ENCODE results near the gene ARID1B. TPM values are rescaled to one million over a fixed set of nuclear protein-coding genes. Genes with fewer than 3 reads are reported as not detected.

Gene ARID1B
- total RNA-seq, 2 donors from 2014 or later: 74.0 to 110 TPM

DNA sequence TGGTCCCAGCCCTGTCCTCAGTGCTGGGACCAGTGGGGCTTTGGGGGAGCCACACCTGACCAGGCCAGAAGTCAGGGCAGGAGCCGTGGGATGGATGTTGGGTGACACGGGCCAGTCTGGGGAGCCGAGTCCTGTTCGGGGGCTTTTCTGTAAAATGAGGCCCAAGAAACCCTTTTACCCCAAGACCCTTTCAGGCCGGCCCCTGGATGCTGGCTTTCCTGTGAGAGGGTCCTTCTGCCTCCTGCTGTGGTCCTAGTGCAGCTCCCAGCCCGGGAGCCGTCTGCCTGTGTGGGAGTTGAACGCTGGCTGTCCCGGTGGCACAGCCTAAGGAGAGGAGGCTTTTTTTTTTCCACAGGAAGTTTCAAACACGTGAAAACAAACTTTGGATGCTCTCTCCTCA is 422.9 kb downstream of the ARID1B start:
- no peak overlapping the region for H3K27ac Mint-ChIP-seq
- no peaks in the 10 kb centered on the region for H3K4me1 Mint-ChIP-seq
- no peak overlapping the region for H3K4me3 ChIP-seq (ENCODE audit: low read length)
- H3K9ac ChIP-seq (ENCODE audit: extremely low read depth, low read length, poor library complexity, severe bottlenecking): no peak overlapping the region
- H3K4me1 ChIP-seq (ENCODE audit: control insufficient read depth, insufficient read depth, low read length): no peaks in the 10 kb centered on the region
- H3K27me3 ChIP-seq (ENCODE audit: control insufficient read depth, insufficient read depth, low read length, poor library complexity, severe bottlenecking): no peaks in the 10 kb centered on the region
- 96 to 98% methylated on average over 5 to 10 of the region's 10 CpGs for WGBS, 2 experiments (ENCODE audit: insufficient coverage in 1 of 2, insufficient read length in 1 of 2)
- no peak for DNase-seq
- H3K36me3 ChIP-seq (ENCODE audit: control insufficient read depth, insufficient read depth, low read length): peaks cover 88% of the 10 kb centered on the region
- no peak overlapping the region for H3K27ac ChIP-seq (ENCODE audit: low read depth, low read length)
- no peaks in the 10 kb centered on the region for H3K9me3 ChIP-seq (ENCODE audit: control insufficient read depth, low read length)
- TF ChIP-seq, protein P1, sequence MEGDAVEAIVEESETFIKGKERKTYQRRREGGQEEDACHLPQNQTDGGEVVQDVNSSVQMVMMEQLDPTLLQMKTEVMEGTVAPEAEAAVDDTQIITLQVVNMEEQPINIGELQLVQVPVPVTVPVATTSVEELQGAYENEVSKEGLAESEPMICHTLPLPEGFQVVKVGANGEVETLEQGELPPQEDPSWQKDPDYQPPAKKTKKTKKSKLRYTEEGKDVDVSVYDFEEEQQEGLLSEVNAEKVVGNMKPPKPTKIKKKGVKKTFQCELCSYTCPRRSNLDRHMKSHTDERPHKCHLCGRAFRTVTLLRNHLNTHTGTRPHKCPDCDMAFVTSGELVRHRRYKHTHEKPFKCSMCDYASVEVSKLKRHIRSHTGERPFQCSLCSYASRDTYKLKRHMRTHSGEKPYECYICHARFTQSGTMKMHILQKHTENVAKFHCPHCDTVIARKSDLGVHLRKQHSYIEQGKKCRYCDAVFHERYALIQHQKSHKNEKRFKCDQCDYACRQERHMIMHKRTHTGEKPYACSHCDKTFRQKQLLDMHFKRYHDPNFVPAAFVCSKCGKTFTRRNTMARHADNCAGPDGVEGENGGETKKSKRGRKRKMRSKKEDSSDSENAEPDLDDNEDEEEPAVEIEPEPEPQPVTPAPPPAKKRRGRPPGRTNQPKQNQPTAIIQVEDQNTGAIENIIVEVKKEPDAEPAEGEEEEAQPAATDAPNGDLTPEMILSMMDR (conservative IDR thresholded peaks at IDR 0.05): no peak
- H3K4me3 Mint-ChIP-seq: no peak overlapping the region
- no peaks in the 10 kb centered on the region for H3K27me3 Mint-ChIP-seq (ENCODE audit: insufficient read depth)
- H3K9me3 Mint-ChIP-seq: no peaks in the 10 kb centered on the region
- peaks cover 58% of the 10 kb centered on the region for H3K36me3 Mint-ChIP-seq (ENCODE audit: low read depth)

DNA sequence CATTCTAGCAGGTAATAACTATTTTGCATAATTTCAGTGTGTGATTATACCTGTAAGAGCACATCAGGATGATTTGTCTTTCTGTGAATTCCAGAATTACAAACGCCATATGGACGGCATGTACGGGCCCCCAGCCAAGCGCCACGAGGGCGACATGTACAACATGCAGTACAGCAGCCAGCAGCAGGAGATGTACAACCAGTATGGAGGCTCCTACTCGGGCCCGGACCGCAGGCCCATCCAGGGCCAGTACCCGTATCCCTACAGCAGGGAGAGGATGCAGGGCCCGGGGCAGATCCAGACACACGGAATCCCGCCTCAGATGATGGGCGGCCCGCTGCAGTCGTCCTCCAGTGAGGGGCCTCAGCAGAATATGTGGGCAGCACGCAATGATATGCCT is 423.4 kb downstream of the ARID1B start:
- no peak overlapping the region for H3K27ac ChIP-seq (ENCODE audit: low read depth, low read length)
- no peaks in the 10 kb centered on the region for H3K4me1 ChIP-seq (ENCODE audit: control insufficient read depth, insufficient read depth, low read length)
- TF ChIP-seq, protein P1 (conservative IDR thresholded peaks at IDR 0.05): no peak
- no peak for DNase-seq
- Mint-ChIP-seq H3K4me1 (no peaks in the 10 kb centered on the region), H3K36me3 (ENCODE audit: low read depth) (peaks cover 55% of the 10 kb centered on the region), H3K27ac (no peak overlapping the region), H3K9me3 (no peaks in the 10 kb centered on the region), H3K4me3 (no peak overlapping the region), H3K27me3 (ENCODE audit: insufficient read depth) (no peaks in the 10 kb centered on the region)
- H3K36me3 ChIP-seq (ENCODE audit: control insufficient read depth, insufficient read depth, low read length): peaks cover 88% of the 10 kb centered on the region
- no peaks in the 10 kb centered on the region for H3K27me3 ChIP-seq (ENCODE audit: control insufficient read depth, insufficient read depth, low read length, poor library complexity, severe bottlenecking)
- H3K4me3 ChIP-seq (ENCODE audit: low read length): no peak overlapping the region
- H3K9ac ChIP-seq (ENCODE audit: extremely low read depth, low read length, poor library complexity, severe bottlenecking): no peak overlapping the region
- 93 to 95% methylated on average over 15 to 17 of the region's 17 CpGs for WGBS, 2 experiments (ENCODE audit: insufficient coverage in 1 of 2, insufficient read length in 1 of 2)
- no peaks in the 10 kb centered on the region for H3K9me3 ChIP-seq (ENCODE audit: control insufficient read depth, low read length)

DNA sequence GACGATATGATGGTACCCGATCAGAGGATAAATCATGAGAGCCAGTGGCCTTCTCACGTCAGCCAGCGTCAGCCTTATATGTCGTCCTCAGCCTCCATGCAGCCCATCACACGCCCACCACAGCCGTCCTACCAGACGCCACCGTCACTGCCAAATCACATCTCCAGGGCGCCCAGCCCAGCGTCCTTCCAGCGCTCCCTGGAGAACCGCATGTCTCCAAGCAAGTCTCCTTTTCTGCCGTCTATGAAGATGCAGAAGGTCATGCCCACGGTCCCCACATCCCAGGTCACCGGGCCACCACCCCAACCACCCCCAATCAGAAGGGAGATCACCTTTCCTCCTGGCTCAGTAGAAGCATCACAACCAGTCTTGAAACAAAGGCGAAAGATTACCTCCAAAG is 423.9 kb downstream of the ARID1B start:
- Histone ChIP-seq H3K9me3 (ENCODE audit: control insufficient read depth, low read length) (no peaks in the 10 kb centered on the region), H3K9ac (ENCODE audit: extremely low read depth, low read length, poor library complexity, severe bottlenecking) (no peak overlapping the region), H3K27me3 (ENCODE audit: control insufficient read depth, insufficient read depth, low read length, poor library complexity, severe bottlenecking) (no peaks in the 10 kb centered on the region), H3K36me3 (ENCODE audit: control insufficient read depth, insufficient read depth, low read length) (peaks cover 88% of the 10 kb centered on the region), H3K4me3 (ENCODE audit: low read length) (no peak overlapping the region), H3K4me1 (ENCODE audit: control insufficient read depth, insufficient read depth, low read length) (no peaks in the 10 kb centered on the region), H3K27ac (ENCODE audit: low read depth, low read length) (no peak overlapping the region)
- WGBS, 2 experiments (ENCODE audit: insufficient coverage in 1 of 2, insufficient read length in 1 of 2): 92 to 95% methylated on average over 12 to 17 of the region's 17 CpGs
- no peak for DNase-seq
- TF ChIP-seq, protein P1 (conservative IDR thresholded peaks at IDR 0.05): no peak
- peaks cover 55% of the 10 kb centered on the region for H3K36me3 Mint-ChIP-seq (ENCODE audit: low read depth)
- no peaks in the 10 kb centered on the region for H3K9me3 Mint-ChIP-seq
- no peaks in the 10 kb centered on the region for H3K4me1 Mint-ChIP-seq
- no peak overlapping the region for H3K27ac Mint-ChIP-seq
- H3K27me3 Mint-ChIP-seq (ENCODE audit: insufficient read depth): no peaks in the 10 kb centered on the region
- H3K4me3 Mint-ChIP-seq: no peak overlapping the region

Data from endodermal cell (in vitro differentiated cells).